HG03060 (cell line): ENCODE data around the gene CABCOCO1.

Experiments
- ATAC-seq: cut with Tn5 transposase; IDR thresholded peaks from one replicate; pipeline ENCODE4 v1.9.1; 2021; ENCODE audit warnings: low read depth, moderate number of reproducible peaks; ENCODE audit not compliant: unreplicated experiment

Gene CABCOCO1

DNA sequence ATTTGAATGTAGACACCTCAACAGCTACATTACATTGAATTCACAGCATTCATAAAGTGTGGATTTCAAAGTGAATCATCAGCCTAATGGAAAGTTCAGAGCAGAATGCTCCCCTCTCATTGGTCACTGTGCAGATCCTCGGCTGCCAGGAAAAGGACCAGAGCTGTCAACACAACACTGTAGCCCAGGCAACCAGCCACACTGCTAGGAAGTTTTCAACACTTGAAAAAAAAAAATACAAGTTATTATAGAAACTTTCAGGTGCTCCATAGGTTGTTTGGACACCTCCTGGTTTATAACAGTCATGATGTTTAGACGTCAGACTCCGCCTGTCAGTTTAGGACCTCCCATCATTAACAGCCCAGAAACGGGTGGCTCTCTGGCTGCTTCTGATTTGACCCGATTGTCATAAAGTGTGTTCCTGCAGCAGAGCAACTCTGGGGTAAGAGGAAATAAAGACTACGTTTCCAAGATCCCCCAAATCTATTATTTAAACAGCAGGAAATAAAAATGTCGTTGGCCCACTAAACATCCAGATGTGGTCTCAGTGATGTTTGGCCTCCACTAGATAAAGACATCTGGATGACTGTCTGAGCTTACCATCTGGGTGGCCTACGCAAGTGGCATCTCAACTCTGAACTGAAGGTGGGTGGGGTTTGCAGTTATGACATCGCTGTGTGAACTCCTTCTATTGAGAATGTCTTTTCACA, 117.4 kb downstream of the CABCOCO1 start:
- no peak for ATAC-seq

DNA sequence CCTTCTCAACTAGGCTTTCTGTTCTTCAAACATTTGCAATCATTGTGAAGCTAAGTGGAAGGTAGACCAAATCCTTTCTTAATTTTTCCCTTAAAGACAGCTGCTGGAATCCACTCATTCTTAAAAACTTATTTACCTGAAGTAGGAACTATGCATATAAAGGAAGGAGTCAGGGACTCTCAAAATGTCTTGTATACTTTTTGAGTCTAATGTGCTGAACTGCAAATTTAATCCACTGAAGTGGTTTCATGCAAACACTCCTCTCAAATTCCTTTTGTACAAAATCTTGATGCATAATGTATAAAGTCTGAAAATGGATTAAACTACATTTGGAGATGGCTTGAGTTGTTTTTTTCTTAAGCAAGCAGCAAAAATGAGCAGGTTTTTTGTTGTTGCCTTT, 118.0 kb downstream of the CABCOCO1 start:
- no peak for ATAC-seq

DNA sequence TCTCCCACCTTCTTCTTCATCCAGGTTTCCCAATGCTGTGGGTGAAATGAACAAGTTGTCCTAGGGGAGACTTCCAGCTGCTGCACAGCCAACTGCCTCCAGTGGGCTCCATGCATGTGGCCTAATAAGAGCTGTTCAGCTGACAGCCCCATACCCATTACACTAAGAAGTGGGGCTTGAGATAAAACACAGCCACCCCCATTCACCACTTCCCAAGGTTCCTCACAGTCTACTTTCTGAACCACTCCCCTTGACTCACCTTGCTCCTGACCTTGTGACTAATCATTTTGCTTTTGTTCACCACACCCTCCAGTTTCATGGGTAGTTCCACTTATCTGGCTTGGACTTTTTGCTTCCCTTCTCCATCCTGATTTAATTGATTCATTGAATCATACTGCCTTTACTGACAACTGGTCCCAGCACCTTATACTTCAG, 119.3 kb downstream of the CABCOCO1 start:
- no peak for ATAC-seq

DNA sequence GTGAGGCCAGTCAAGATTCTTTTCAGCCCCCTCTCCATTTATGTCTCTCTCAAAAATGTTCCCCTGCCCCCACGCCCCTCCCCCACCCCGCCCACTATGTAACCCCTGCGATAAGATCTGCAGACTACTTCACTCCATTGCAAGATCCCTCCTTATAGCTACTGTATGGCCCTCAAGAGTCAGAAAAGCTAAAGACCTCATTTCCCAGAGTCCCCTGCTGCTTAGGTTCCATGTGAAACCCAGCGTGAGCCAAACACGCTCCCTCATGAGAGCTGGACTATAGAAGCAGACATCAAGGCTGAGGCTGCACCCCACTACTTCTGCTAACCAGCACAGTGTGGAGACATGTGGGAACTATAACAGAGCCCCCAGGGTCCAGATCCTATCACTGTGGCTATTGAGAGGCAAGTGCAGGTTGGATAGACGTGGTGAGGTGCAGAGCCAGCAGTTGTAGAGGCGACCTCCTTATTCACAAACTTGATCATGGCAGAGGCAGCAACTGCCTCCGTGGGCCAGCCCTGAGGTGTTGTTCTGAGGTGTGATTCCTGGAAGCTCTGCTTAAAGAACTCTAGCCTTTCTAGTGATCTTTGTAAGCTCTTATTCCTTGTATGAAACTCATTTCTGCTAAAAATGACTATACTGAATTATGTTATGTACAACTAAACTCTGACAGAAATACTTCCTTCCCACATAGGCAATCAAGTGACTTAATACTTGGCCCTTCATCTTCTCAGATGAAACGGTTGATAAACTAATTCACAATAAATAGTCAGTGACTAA, 121.8 kb downstream of the CABCOCO1 start:
- no peak for ATAC-seq

DNA sequence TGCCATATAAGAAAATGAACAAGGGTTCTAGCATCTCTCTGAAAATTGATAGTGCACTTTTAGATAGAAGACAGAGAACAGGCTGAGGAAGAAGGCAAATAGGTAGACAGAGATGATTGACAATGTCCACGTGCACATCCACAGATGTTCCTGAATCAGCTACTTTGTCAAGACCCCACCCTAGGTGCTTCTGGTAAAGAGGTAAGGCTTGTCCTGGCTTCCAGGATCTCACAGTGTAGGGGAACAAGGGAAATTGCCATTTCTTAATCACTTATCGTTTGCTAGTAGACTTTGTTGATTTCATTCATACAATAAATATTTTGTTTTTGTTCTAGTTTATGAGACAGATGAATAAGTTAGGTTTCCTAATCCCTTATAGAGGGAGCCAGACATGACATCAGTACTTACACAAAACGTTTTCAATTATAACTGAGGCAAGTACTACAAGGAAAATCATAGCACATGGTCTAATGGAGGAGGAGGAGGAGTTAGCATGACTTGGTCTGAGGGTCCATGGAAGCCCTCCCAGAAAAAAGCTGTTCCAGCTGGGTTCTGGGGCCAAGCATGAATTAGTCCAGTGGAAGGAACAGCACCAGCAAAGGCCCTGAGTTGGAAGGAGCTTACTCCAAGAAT, 122.9 kb downstream of the CABCOCO1 start:
- ATAC-seq, result no peak

DNA sequence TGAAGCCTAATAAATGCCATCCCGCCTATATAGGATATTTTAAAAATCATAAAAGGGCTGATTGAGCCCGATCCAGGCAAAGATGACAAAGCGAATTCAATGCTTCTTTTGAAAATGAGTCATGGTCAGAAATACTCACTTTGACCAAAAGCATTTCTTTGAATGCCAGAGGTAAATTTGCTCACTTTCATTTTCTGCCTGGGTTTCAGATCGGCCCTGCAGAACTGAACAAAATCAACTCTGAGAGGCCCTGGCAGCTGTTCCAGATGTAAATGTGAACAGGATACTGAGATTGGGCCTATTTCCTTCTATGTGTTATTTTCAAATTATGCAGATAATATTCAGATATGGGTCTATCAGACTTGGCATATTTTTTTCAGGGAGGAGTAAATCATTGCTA, 124.0 kb downstream of the CABCOCO1 start:
- ATAC-seq, result peak; percentile 90

DNA sequence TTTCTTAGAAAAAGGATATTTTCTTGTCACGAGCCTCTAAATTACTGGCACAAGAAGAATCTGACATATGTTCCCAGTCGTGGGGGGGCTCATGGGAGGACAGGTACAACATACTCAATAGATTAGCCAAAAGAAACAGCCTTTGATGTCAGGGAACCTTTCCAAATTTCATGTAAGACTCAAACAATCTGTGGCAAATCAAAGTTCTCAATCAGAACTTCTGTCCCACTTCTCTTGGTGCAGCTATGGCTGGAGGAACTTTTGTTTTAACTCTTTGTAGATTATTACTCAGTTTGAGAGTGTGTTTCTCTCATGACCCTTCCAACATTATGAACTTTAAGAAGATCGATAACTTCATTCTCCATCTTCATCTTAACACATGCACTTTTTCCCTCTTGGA, 124.4 kb downstream of the CABCOCO1 start:
- no peak for ATAC-seq

DNA sequence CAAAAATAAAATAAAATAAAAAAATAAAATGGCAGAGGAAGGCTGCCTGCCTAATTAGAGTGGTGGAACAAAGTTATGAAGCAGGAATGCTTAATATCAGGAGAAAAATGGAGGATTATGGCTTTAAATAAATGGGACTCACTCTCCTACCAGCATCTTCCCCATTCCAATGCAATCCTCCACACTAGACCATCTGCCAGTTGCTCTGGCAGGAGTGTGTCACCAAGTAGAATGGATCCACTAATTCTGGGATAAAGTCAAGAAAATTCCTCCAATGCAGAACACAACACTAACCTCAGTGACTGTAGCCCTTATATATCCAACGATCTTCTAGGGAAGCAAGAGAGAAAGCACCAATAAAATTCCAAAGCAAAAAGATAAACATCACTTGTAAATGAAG, 126.3 kb downstream of the CABCOCO1 start:
- ATAC-seq, result no peak

DNA sequence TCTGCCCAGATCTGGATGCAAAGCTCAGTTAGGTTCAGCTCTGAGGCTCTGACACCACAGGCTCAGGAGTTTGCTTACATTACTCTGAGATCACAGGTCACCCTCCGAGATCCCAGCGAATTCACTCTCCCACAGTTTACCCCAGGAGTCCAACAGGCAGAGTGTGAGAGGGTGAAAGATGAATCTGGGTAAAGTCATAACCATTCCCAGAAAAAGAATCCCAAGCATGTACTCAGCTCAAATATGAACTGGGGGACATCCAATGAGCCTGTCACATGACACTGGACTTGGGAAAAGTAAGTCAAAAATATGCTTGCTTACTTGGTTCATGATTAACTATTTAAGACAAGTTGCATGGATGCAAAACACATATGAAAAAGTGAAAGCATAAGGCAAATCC, 128.5 kb downstream of the CABCOCO1 start:
- no peak for ATAC-seq

DNA sequence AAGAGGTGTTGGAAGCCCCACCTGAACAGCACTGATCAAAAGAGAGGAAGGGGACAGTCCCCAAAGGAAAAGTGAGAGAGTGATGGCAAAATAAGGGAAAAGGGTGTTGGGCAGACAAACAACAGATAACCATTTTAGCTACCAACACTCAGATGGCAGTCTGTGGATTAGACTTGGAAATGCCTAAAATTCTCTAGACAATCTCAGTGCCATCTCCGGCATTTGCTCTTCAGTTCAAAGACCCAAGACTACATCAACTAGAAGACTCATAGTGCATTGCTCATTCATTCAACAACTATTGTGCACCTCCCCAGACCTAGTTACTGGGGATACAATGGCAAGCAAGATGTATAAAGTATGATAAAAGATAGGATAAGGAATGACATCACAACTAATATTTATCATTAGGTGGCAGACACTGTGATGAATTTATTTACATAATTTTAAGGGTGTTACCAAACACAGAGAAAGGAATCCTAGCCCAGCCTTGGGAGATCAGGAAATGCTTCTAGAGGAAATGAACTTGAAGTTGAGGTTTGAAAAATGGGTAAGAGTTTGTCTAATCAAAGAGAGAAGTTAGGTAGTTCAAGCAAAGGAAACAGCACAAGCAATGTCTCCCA, 129.5 kb downstream of the CABCOCO1 start:
- ATAC-seq, result no peak

DNA sequence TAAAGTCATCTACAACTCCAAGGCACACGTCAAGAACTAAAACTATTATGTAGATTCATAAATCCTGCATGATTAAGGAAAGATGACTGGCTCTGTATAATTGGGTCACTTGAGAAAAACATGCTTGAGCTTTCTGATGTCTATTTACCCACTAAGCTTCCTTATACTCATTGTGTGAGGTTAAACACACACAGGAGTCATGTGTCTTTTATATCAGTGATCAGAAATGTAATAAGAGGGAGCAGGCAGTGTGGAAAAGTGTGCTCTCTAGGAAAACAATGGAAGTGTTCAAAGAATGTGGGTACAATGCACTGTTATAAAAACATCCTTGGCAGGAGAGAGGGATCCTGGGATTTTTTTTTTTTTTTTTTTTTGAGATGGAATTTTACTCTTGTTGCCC, 130.2 kb downstream of the CABCOCO1 start:
- ATAC-seq, result no peak

DNA sequence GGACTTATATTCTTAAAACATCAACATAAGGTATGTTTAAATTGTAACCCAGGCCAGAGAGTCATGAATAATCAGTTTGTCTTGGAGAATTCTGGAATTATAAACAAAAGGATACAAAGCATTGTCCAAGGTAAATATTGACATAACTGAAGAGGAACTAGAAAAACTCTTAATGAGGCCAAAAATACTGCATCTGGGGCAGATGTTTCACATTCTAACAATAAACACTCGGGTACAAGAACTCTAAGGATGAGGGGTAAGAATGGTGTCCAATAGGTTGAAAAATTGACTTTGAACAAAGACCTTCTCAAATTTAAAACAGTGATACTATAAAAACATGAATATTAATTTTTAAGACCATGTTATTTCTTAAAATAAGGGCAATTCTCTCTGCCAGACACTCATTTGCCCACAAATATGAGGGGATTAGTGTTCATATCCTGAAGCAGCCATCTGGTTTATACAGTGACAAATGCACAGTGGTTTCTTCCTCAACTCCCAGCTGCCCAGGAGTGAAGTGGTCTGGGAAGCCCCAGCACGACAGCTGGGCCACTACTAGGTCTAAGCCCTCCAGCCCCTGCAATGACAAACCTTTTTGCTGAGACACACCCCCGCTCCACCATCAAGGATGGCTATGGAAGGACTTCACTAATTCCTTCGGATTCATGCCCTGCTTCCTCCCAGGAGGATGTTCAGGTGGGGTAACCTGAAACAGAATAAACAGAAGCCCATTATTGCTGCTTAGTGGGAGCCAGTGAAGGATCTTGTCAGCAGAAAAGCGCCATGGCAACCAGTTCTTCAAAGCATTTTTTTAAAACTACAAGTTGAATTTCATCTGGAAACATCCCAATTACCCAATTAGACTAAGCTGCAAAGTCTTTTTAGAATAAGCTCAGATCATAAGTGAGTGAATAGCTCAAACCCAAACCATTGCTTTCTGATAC, 131.3 kb downstream of the CABCOCO1 start:
- ATAC-seq, result no peak

DNA sequence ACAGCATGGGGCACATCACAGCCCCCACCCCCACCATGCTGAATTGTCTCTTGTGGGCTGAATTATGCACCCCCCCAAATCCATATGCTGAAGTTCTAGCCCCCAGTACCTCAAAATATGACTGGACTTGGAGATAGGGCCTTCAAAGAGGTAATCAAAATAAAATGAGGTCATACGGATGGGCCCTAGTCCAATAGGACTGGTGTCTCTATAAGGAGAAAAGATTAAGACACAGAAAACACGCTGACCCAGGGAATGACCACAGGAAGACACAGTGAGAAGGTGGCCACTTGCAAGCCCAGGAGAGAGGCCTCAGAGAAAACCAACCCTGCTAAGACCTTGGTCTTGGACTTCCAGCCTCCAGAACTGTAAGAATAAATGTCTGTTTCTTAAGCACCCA, 132.4 kb downstream of the CABCOCO1 start:
- ATAC-seq, result no peak

DNA sequence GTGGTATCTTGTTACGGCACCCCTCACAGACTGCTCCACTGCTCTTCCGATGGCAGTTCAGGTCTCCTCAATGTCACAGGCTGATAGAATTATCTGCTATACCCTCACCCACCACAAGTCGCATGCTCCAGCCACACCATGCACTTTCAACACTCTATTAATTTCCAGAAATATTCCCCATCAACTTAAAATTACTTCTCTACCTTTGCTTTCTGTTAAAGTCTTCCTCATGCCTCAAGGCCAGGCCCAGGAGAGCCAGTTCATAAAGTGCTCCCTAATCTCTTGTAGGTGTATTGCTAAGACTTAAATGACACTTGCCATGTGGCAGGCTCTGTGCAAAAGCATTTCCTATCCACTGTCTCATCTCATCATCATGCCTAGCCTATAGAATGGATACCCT, 132.8 kb downstream of the CABCOCO1 start:
- no peak for ATAC-seq

DNA sequence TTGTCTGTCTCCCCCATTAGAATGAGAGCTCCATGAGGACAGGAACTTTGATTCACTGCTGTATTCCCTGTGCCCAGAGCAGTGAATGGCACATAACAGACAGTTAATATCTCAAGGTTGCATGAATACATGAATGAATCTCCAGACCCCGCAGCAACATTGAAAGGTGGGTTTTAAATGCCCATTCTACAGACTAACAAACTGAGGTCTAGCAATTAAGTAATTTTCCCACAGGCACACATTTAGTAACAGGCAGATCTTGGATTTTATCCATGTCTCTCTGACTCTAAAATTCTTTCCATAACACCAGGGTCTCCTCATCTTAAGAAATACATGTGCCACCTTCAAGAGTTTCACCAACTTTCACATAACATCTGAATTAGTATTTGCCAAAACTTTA, 134.1 kb downstream of the CABCOCO1 start:
- ATAC-seq, result no peak

DNA sequence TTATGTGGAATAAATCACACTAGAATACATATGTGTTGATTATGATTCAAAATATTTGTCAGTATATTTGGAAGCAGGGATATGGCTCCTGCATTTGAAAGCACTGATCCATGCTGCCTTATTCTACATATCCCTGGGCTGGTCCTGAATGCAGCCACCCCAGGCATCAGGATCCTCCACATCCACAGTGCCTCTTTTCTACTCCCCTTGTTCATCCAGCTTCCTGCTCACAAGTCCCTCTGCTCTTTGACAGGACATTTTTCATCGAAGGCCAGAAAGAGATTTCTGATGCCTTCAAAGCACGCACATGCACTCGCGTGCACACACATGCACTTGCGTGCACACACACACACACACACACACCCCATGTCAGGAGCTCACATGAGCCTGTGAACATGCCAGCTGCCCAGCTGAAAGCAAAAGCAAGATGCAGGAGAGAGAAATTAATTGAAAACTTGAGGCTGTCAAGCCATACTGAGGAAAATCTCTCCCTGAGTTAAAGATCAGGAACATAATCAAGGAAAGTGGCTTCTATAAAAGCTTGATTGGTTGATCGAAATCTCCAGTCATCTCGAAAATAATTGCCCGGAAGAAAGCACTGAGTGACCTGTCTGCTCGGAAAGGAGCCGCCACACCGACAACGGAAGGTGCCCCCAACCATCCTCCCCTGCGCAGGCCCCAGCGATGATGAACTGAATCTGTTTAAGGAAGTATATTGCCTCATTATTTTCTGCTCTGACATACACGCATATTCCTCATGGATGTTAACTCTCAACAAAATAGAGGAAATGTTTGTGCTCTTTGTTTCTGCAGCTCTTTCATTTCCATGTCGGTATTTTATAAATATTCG, 134.8 kb downstream of the CABCOCO1 start:
- no peak for ATAC-seq

DNA sequence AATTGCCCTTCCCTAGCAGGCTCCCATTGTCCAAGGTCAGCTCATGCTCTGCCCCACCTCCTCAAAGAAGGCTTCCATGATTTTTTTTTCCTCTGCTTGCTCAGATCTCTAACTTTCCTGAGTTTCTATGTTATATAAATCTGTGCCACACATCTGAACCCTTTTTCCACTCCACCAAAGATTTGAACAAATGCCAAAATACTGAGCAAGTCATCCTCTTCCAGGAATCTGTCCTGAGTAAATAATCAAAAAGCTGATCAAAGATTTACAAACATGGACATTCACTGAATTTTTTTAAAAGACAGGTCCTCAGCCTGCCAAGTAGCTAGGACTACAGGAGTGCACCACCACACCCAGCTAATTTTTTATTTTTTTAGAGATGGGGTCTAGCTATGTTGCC, 136.0 kb downstream of the CABCOCO1 start:
- no peak for ATAC-seq

DNA sequence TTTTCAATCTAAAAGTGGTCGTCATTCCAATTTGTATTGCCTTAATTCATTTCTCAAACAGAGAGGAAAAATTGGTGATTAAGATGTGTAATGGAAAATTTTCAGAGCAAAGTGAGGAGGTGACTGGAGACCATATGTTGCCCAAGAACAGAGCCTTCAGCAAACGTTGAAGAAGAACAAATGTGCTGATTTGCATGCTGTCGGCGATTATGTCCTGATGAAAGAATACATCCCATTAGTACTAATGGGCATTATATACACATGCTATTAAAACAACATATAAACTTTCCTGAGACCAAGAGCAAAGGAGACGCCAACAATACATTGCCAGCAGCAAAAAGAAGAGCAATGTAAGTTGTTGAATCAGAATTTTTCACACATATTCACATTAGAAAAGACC, 138.8 kb downstream of the CABCOCO1 start:
- no peak for ATAC-seq

DNA sequence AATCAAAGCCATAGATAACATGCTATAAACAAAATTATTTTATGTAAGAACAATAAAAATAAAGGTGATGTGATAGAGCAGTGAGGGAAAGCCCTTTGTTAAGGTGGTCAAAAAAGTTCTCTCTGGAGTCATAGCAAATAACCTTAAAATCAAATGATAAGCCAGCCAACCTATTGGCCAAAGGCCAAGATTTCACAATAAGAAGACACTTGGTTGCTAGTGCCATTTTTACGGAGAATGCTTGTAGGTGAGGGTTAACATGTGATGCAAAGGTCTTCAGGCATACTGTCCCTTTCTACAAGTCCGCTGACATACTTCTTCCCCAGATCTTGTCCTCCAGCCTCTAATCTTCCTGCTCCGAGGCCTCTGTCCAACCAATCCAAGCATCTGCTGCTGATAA, 140.5 kb downstream of the CABCOCO1 start:
- no peak for ATAC-seq
